Small intestine (tissue), 7 donors: Measurements from ENCODE around the gene C1orf52. TPM values are rescaled to one million over a fixed set of nuclear protein-coding genes. Genes with fewer than 3 reads are reported as not detected.

Source experiments
- DNase-seq, 2 donors: peaks; one replicate each; pipeline versions ENCODE4 v3.0.0 to v3.0.0-alpha.2; 2013
- FAIRE-seq: peaks from 2 replicates; lab custom pipeline; 2012; peaks lifted over from hg19 to GRCh38; lab: Jason Lieb, UNC
- H3K27ac ChIP-seq, 3 donors: one replicate each; pipeline ENCODE4 v1.5.1; 2013; ENCODE audit warnings: low read length in 2 of 3, mild to moderate bottlenecking in 2 of 3, control low read depth in 1 of 3, inconsistent platforms in 1 of 3, low read depth in 1 of 3, moderate library complexity in 1 of 3
- H3K27me3 ChIP-seq, 3 donors: one replicate each; pipeline ENCODE4 v1.6.1; 2013; ENCODE audit warnings: low read length in 3 of 3, inconsistent platforms in 1 of 3; ENCODE audit not compliant: control insufficient read depth in 3 of 3, insufficient read depth in 3 of 3
- H3K36me3 ChIP-seq, 3 donors: one replicate each; pipeline ENCODE4 v1.6.1; 2013; ENCODE audit warnings: low read length in 3 of 3, inconsistent platforms in 1 of 3, low read depth in 1 of 3, mild to moderate bottlenecking in 1 of 3, moderate library complexity in 1 of 3; ENCODE audit not compliant: control insufficient read depth in 3 of 3, insufficient read depth in 2 of 3
- H3K4me1 ChIP-seq, 3 donors: one replicate each; pipeline ENCODE4 v1.6.1; 2013; ENCODE audit warnings: low read length in 2 of 3, inconsistent platforms in 1 of 3, low read depth in 1 of 3, mild to moderate bottlenecking in 1 of 3, moderate library complexity in 1 of 3; ENCODE audit not compliant: control insufficient read depth in 3 of 3, insufficient read depth in 2 of 3
- H3K4me3 ChIP-seq, 3 donors: one replicate each; pipeline ENCODE4 v1.5.1; 2013; ENCODE audit warnings: low read length in 3 of 3, control low read depth in 1 of 3, inconsistent platforms in 1 of 3, low read depth in 1 of 3, mild to moderate bottlenecking in 1 of 3, moderate library complexity in 1 of 3
- H3K9me3 ChIP-seq, 2 donors: one replicate each; pipeline ENCODE4 v1.6.1; 2013; ENCODE audit warnings: low read depth in 1 of 2, low read length in 1 of 2; ENCODE audit not compliant: control insufficient read depth in 2 of 2, insufficient read depth in 1 of 2
- WGBS, 3 donors: extraction: QIAGEN DNeasy Blood & Tissue Kit; methylation state at CpG; one replicate each; pipeline ENCODE4 v1.1.7; 2013; 5-methylcytosine and 5-hydroxymethylcytosine counted together
- polyA plus RNA-seq, 4 donors: library from polyadenylated mRNA; stranded (reverse) in 3 of 4; unstranded in 1 of 4; fragments of 200-250 nt in 3 of 4; fragments of 120-200 nt in 1 of 4; gene quantifications; one replicate each; pipeline versions ENCODE4 v1.2.1 to v1.2.3, GENCODE V29; 2013
- donor health status: healthy with polysubstance abuse.
- donor health status: control.
- donor health status: control.
- donor health status: Bipolar disorder and iron deficiency.
- donor health status: healthy.

The C1orf52 gene
- polyA plus RNA-seq, 4 donors = 15.9 to 35.6 (median 18.5) TPM

DNA sequence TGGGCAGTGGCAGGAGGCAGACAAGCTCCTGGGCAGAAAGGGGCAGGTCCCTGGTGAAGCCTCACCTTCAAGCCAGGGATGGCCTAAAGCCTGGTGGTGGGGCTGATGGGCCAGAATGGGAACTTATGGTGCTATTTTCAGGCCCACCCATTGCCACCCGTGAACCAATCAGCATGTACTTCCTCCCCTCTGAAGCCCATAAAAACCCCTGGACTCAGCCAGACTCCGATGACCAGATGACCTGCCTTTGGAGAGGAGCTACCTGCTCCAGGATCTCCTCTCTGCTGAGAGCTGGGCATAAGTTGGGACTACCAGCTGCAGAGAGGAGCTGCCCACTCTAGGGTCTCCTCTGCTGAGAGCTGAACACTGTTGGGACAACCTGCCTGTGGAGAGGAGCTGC lies 24.7 kb upstream of the C1orf52 start:
- Histone ChIP-seq H3K4me3 (no peak overlapping the region), H3K4me1 (peaks cover 0 to 3% (median 2%) of the 10 kb centered on the region in 3 donors), H3K27ac (no peak overlapping the region), H3K9me3 (no peaks in the 10 kb centered on the region), H3K36me3 (no peaks in the 10 kb centered on the region), H3K27me3 (no peaks in the 10 kb centered on the region)
- 93 to 96% (median 93%) methylated on average over 2 of the region's 2 CpGs for WGBS, 3 donors
- DNase-seq (no peak), FAIRE-seq (no peak)

DNA sequence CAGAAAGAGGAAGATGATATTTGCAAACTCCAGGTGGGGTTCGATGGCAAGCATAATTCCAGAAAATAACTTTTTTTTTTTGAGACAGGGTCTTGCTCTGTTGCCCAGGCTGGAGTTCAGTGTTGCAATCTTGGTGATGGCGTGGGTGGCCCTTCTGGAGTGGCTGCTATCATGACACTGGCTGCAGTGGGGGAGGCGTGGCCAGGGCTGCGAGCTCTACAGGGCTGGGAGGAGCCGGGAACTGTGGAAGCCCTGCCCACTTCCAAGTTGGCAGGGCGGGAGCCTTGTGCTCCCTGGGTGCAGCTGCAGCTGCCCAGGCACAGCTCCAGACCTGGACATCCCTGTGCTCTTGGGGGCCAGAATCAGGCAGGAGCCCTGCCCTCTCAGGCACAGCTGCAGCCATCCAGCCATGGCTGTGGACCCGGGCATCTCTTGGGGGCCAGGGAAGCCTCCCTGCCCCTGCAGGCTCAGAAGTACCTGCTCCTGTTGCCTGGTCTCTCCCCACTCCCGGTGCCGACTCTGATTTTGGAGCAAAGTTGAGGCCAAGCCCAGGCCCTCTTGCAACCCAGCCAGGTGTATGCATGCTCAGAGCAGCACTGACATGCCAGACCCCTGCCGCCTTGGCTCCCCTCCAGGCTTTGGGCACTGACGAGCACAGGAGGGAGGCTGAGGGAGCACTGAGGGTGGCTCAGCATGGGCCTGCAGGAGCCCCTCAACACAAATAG lies 24.2 kb upstream of the C1orf52 start:
- FAIRE-seq (no peak), DNase-seq (peak; percentile 34 to 81)
- WGBS, 3 donors = 35 to 74% (median 53%) methylated on average over 11 of the region's 11 CpGs
- Histone ChIP-seq H3K4me3 (no peak overlapping the region), H3K27ac (no peak overlapping the region), H3K4me1 (peaks cover 0 to 6% (median 2%) of the 10 kb centered on the region in 3 donors), H3K36me3 (no peaks in the 10 kb centered on the region), H3K9me3 (no peaks in the 10 kb centered on the region), H3K27me3 (no peaks in the 10 kb centered on the region)

DNA sequence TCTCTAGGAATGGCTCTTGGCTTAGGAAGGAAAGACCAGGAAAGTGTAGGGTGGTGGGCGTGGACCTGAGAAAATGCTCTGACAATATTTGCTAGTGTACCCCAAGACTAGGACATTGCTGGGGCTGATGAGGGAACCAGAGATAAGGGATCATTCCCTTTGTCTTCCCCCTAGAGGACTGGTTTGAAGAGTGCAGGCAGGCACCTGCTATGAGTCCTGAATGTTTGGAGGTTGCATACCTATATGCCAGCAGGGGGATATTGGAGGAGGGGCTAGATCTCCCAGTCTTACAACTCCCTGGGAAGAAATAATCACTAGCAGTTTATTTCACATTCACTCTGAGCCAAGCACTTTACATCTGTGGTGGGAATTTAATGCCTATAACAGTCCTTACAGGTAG lies 23.0 kb upstream of the C1orf52 start:
- Histone ChIP-seq H3K27ac (no peak overlapping the region), H3K4me3 (no peak overlapping the region), H3K4me1 (peaks cover 0 to 7% (median 2%) of the 10 kb centered on the region in 3 donors), H3K27me3 (no peaks in the 10 kb centered on the region), H3K36me3 (no peaks in the 10 kb centered on the region), H3K9me3 (no peaks in the 10 kb centered on the region)
- WGBS, 3 donors = 85 to 88% (median 86%) methylated on average over 1 of the region's 1 CpG
- no peak for DNase-seq
- FAIRE-seq = no peak

DNA sequence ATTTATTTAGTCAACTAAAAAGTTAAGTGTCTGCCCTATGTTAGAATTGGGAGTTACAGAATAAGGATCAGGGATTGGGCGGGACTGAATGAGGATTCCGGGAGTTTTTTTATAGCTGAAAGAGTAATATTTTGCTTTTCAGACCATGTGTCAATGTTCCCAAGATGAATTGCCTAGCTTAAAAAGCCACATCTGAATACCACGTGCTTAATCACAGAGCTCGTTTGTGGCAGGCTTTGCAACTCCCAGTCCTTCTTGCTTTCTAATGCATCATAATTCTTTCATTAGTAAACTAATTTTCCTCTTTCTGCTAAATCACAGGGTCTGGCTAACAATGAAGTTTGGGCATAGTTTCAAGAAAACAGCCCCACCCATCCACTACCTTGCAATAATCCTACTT lies 21.2 kb upstream of the C1orf52 start:
- H3K4me1 ChIP-seq = peaks cover 0 to 11% (median 2%) of the 10 kb centered on the region in 3 donors
- H3K9me3 ChIP-seq = no peaks in the 10 kb centered on the region
- 74 to 82% (median 77%) methylated on average over 4 of the region's 4 CpGs for WGBS, 3 donors
- FAIRE-seq (no peak), DNase-seq (no peak)
- no peak overlapping the region for H3K4me3 ChIP-seq
- H3K27me3 ChIP-seq = no peaks in the 10 kb centered on the region
- H3K27ac ChIP-seq = no peak overlapping the region
- no peaks in the 10 kb centered on the region for H3K36me3 ChIP-seq

DNA sequence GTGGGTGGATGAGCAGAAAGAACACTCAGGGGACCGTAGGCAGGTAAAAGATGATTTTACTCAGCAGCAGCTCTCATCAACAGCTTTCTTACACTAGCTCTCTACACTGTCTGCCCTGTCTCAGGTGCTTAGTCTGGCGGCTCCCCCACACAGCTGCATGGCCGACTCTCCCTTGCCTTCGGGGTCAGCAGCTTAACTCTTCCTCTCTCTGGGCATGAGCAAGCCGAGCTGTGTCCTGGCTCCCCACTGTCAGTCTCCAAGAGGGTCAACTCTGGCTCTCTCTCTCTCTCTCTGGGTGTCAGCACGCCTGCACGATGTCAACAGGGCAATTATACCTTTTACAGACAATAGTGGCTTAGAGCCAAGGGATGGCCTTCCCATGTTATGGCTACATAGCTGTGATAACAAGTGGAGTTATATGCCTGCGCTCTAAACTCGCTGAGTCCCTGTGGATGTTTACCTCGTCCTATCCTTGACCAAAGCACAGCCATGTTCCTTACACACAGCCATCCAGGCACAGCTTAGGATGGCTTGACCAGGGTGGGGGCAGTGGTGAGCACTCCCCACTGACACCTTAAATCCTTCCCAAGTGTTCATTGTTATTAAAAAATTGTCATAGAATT lies 20.1 kb upstream of the C1orf52 start:
- H3K4me3 ChIP-seq = no peak overlapping the region
- H3K4me1 ChIP-seq = peaks cover 0 to 15% (median 6%) of the 10 kb centered on the region in 3 donors
- WGBS, 3 donors = 79 to 89% (median 83%) methylated on average over 10 of the region's 10 CpGs
- DNase-seq = no peak
- H3K36me3 ChIP-seq = no peaks in the 10 kb centered on the region
- H3K27me3 ChIP-seq = no peaks in the 10 kb centered on the region
- no peaks in the 10 kb centered on the region for H3K9me3 ChIP-seq
- FAIRE-seq = no peak
- peak overlapping the region; percentile 46 to 80 (median 71) for H3K27ac ChIP-seq

DNA sequence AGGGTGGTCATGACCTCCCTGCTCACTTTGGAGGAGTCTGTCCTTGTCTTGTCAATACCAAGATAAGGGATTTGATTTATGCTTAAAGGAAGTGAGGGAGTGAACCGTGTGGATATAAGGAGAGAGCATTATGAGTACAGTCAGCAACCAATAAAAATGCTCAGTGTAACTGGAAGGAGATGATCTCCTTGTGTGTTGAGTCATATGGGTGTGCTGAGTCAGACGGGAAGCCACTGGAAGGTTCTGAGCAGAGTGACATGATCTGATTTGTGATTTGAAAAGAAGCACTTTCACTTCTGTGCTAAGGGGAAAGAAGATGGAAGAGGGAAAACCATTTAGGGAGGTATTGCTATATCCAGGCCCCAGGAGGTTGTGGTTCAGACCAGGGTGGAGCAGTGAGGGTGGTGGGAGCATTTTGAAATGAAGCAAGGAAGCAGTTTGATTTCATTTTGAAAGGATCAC lies 19.4 kb upstream of the C1orf52 start:
- H3K4me1 ChIP-seq = peaks cover under 1 to 20% (median 8%) of the 10 kb centered on the region in 3 donors
- peak; percentile 86 to 94 for DNase-seq
- no peak overlapping the region for H3K4me3 ChIP-seq
- no peaks in the 10 kb centered on the region for H3K36me3 ChIP-seq
- no peaks in the 10 kb centered on the region for H3K27me3 ChIP-seq
- no peak for FAIRE-seq
- peak overlapping the region; percentile 46 to 80 (median 71) for H3K27ac ChIP-seq
- 0 to 6% (median 5%) methylated on average over 2 of the region's 2 CpGs for WGBS, 3 donors
- H3K9me3 ChIP-seq = no peaks in the 10 kb centered on the region

DNA sequence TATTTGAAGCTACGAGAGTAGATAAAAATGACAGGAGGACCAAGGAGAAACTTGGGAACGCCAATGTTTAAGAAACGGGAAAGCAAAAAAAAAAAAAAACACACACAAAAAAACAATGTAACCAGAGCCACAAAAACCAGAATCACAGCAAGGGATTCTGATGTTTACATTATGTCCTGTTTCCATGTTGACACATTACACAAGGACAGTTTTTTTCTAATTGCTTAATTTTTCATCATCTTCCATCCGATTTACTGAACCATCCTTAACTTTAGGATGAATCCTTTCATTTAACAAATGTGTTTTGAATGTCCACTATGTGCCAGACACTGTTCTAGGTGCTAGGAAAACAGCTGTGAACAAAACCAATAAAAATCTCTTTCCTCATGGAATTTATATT lies 18.3 kb upstream of the C1orf52 start:
- FAIRE-seq (no peak), DNase-seq (no peak)
- Histone ChIP-seq H3K9me3 (no peaks in the 10 kb centered on the region), H3K27ac (no peak overlapping the region), H3K4me1 (peaks cover 2 to 23% (median 14%) of the 10 kb centered on the region in 3 donors), H3K4me3 (no peak overlapping the region), H3K36me3 (no peaks in the 10 kb centered on the region), H3K27me3 (no peaks in the 10 kb centered on the region)
- WGBS, 3 donors = 94 to 95% (median 95%) methylated on average over 4 of the region's 4 CpGs

DNA sequence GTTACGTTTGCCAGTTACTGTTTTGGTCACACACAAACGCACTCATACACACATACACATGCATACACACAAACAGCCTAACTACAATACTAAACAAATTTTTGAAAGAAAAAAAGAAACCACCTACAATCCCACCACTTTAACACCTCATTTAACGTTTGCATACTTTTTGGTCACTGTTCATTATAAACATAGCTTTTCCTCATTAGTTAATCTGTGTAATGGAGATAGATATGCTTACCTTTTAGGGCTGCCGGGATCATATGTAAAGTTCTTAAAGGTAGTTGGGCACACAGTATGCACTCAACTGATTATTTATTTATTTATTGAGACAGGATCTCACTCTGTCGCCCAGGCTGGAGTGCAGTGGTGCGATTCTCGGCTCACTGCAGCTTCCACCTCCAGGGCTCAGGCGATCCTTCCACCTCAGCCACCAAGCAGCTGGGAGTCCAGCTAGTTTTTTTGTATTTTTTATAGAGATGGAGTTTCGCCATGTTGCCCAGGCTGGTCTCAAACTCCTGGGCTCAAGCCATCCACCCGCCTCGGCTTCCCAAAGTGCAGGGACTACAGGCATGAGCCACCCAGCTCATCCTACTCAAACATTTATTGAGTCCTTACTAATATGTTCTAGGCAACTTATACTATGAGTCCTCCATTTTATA lies 17.6 kb upstream of the C1orf52 start:
- DNase-seq (no peak), FAIRE-seq (no peak)
- Histone ChIP-seq H3K36me3 (peaks cover 0 to 2% (median 0%) of the 10 kb centered on the region in 3 donors), H3K27ac (peak overlapping the region; percentile 79 to 100 (median 97)), H3K4me1 (peaks cover 2 to 23% (median 15%) of the 10 kb centered on the region in 3 donors), H3K27me3 (no peaks in the 10 kb centered on the region), H3K9me3 (no peaks in the 10 kb centered on the region), H3K4me3 (peak overlapping the region; percentile 88 to 99 (median 99))
- WGBS, 3 donors = 50 to 61% (median 60%) methylated on average over 11 of the region's 11 CpGs
